Measurements from ENCODE around the gene CPNE1. TPM values are rescaled to one million over a fixed set of nuclear protein-coding genes. Genes with fewer than 3 reads are reported as not detected.

The CPNE1 gene
- total RNA-seq, 1 experiment from 2014 or later, result 333 TPM

GRCh38 chr20:35597186-35597585 lies 67.5 kb downstream of the CPNE1 start:
- RAD21 ChIA-PET (ENCODE audit: low non-redundant PET in 1 of 2, low total read pairs in 2 of 2, uncharacterized antibody in 2 of 2, unreplicated experiment in 2 of 2), result no interaction called here
- ATAC-seq (no peak), DNase-seq (ENCODE audit: low read depth, low spot score) (no peak)
- no peak overlapping the region for H3K4me2 ChIP-seq (ENCODE audit: low read length)
- no peak overlapping the region for H3K27ac ChIP-seq (ENCODE audit: low read depth, low read length)
- no peaks in the 10 kb centered on the region; a peak in 1 of 4 replicates for H3K36me3 ChIP-seq (ENCODE audit: control insufficient read depth in 1 of 2, insufficient read depth in 2 of 2, low read length in 2 of 2)
- no peaks in the 10 kb centered on the region for H3K9me2 ChIP-seq (ENCODE audit: insufficient read depth)
- no peak overlapping the region for H2AFZ ChIP-seq (ENCODE audit: low read depth, low read length, poor library complexity, severe bottlenecking)
- intact Hi-C loops (cut with micrococcal nuclease), result no loop called here
- H3K9me3 ChIP-seq (ENCODE audit: control insufficient read depth in 1 of 2, insufficient read depth in 1 of 2, low read depth in 1 of 2, low read length in 2 of 2), result no peaks in the 10 kb centered on the region
- H3K4me3 ChIP-seq (replicated peaks in 1 of 2; ENCODE audit: low read depth in 1 of 2, low read length in 2 of 2), result no peak overlapping the region
- H3K27me3 ChIP-seq (ENCODE audit: insufficient read depth, low read length), result no peaks in the 10 kb centered on the region
- TF ChIP-seq, protein P1, sequence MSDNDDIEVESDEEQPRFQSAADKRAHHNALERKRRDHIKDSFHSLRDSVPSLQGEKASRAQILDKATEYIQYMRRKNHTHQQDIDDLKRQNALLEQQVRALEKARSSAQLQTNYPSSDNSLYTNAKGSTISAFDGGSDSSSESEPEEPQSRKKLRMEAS (IDR thresholded peaks at IDR 0.05), result no peak
- TF ChIP-seq CBX3 (IDR thresholded peaks at IDR 0.05; ENCODE audit: low read depth) (no peak), YY1 (IDR thresholded peaks at IDR 0.05; ENCODE audit: extremely low read depth, insufficient replicate concordance, low read depth, low read length) (no peak), TCF7L2 (IDR thresholded peaks at IDR 0.05; ENCODE audit: borderline replicate concordance, extremely low read depth, insufficient read depth, insufficient read length) (no peak), SRF (IDR thresholded peaks at IDR 0.05; ENCODE audit: low read depth) (no peak), EZH2phosphoT487 (IDR thresholded peaks at IDR 0.05; ENCODE audit: borderline replicate concordance) (no peak), EGR1 (IDR thresholded peaks at IDR 0.05; ENCODE audit: low read depth) (no peak), POLR2A (IDR thresholded peaks at IDR 0.05; ENCODE audit: borderline replicate concordance, extremely low read depth, insufficient read depth, insufficient read length) (no peak), EZH2 (IDR thresholded peaks at IDR 0.05) (no peak), CEBPB (IDR thresholded peaks at IDR 0.05; ENCODE audit: low read depth) (no peak), JUND (IDR thresholded peaks at IDR 0.05) (no peak)
- TF ChIP-seq, protein P2, sequence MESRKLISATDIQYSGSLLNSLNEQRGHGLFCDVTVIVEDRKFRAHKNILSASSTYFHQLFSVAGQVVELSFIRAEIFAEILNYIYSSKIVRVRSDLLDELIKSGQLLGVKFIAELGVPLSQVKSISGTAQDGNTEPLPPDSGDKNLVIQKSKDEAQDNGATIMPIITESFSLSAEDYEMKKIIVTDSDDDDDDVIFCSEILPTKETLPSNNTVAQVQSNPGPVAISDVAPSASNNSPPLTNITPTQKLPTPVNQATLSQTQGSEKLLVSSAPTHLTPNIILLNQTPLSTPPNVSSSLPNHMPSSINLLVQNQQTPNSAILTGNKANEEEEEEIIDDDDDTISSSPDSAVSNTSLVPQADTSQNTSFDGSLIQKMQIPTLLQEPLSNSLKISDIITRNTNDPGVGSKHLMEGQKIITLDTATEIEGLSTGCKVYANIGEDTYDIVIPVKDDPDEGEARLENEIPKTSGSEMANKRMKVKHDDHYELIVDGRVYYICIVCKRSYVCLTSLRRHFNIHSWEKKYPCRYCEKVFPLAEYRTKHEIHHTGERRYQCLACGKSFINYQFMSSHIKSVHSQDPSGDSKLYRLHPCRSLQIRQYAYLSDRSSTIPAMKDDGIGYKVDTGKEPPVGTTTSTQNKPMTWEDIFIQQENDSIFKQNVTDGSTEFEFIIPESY (IDR thresholded peaks at IDR 0.05; ENCODE audit: extremely low read depth, insufficient replicate concordance, low read length), result no peak
- TF ChIP-seq, protein P3, sequence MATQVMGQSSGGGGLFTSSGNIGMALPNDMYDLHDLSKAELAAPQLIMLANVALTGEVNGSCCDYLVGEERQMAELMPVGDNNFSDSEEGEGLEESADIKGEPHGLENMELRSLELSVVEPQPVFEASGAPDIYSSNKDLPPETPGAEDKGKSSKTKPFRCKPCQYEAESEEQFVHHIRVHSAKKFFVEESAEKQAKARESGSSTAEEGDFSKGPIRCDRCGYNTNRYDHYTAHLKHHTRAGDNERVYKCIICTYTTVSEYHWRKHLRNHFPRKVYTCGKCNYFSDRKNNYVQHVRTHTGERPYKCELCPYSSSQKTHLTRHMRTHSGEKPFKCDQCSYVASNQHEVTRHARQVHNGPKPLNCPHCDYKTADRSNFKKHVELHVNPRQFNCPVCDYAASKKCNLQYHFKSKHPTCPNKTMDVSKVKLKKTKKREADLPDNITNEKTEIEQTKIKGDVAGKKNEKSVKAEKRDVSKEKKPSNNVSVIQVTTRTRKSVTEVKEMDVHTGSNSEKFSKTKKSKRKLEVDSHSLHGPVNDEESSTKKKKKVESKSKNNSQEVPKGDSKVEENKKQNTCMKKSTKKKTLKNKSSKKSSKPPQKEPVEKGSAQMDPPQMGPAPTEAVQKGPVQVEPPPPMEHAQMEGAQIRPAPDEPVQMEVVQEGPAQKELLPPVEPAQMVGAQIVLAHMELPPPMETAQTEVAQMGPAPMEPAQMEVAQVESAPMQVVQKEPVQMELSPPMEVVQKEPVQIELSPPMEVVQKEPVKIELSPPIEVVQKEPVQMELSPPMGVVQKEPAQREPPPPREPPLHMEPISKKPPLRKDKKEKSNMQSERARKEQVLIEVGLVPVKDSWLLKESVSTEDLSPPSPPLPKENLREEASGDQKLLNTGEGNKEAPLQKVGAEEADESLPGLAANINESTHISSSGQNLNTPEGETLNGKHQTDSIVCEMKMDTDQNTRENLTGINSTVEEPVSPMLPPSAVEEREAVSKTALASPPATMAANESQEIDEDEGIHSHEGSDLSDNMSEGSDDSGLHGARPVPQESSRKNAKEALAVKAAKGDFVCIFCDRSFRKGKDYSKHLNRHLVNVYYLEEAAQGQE (IDR thresholded peaks at IDR 0.05; ENCODE audit: low read depth), result no peak
- TF ChIP-seq, protein P4, sequence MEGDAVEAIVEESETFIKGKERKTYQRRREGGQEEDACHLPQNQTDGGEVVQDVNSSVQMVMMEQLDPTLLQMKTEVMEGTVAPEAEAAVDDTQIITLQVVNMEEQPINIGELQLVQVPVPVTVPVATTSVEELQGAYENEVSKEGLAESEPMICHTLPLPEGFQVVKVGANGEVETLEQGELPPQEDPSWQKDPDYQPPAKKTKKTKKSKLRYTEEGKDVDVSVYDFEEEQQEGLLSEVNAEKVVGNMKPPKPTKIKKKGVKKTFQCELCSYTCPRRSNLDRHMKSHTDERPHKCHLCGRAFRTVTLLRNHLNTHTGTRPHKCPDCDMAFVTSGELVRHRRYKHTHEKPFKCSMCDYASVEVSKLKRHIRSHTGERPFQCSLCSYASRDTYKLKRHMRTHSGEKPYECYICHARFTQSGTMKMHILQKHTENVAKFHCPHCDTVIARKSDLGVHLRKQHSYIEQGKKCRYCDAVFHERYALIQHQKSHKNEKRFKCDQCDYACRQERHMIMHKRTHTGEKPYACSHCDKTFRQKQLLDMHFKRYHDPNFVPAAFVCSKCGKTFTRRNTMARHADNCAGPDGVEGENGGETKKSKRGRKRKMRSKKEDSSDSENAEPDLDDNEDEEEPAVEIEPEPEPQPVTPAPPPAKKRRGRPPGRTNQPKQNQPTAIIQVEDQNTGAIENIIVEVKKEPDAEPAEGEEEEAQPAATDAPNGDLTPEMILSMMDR (IDR thresholded peaks at IDR 0.05 in 2 of 3, conservative IDR thresholded peaks at IDR 0.05 in 1 of 3; ENCODE audit: borderline replicate concordance in 1 of 3, insufficient read depth in 1 of 3, low read depth in 2 of 3, low read length in 2 of 3), result no peak
- no peaks in the 10 kb centered on the region for H4K20me1 ChIP-seq (ENCODE audit: insufficient read depth)
- CTCF ChIA-PET, result no interaction called here
- H3K79me2 ChIP-seq (ENCODE audit: insufficient read depth, low read length), result no peaks in the 10 kb centered on the region
- peaks cover 0 to 8% of the 10 kb centered on the region in 2 experiments; a peak in 1 of 4 replicates for H3K4me1 ChIP-seq (ENCODE audit: control insufficient read depth in 1 of 2, insufficient read depth in 2 of 2, low read length in 2 of 2)
- POLR2A ChIA-PET, result no interaction called here
- no TSS peak for BruUV-seq (replicated peaks)
- no peak overlapping the region for H3K9ac ChIP-seq (ENCODE audit: low read length)

All from HCT116 (cell line).